ENCODE data around the gene MLF2.
A peak's percentile ranks its signal among the peaks of the same experiment; 100 is the strongest.
"Not testable (repeated sequence)": the region's sequence is repeated elsewhere in the genome, so short reads cannot be mapped to it uniquely, and the experiment has no call there.

The MLF2 gene

DNA sequence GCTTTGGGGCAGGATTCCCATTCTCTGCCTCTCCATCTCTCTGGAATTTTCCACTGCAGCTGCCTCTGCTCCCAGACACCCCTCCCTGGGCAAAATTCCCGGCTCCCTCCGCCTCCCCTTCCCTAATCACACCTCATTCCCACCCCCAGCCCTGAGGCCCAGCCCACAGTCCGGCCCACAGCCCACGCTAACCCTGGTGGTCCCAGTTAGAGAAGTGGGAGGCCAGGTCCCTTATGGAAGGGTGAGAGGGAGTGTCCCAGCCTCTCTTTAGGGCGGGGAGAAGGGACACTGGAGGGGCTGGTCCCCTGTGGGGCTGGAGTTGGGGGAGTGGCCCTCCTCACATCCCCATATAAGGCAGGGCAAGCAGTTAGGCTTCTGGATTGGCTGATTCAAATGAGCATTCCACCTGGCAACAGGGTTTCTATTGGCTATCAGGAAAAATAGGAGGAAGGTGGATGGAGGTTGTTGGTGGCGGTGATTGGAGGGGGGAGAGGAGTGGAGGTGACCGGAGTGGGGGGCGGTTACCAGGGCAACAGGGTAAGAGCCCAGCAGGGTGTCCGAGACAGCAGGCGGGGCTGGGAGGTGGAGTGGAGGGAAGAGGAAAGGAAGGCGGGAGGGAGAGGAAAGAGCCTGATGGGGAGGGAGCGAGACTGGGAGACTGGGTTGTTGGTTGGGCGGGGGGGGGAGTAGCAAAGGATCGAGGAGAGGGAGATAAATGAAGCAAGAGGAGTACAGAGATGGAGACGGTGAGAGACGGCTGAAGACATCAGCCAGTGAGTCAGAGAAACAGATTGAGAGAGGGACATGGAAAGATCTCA is 11.3 kb upstream of the MLF2 start:
- DNase-seq = no peak

DNA sequence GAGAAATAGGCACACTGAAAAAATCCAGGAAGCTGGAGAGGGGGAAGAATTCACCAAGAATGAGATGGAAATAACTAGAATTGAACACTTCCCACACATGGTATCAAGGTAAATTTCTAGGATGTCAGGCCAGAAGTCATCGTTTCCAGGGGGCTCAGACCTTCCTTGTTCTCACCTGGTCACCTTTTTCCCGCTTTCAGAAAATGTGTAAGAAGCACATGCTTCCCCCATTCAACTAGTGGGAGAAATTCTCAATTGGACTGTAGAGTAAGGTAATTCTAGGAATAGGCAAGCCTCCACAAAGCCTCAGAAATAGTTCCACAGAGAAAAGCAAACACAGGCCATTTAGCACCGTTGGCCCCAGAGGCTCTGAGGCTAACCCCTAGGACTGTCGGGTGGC is 10.4 kb upstream of the MLF2 start:
- no peak for DNase-seq

DNA sequence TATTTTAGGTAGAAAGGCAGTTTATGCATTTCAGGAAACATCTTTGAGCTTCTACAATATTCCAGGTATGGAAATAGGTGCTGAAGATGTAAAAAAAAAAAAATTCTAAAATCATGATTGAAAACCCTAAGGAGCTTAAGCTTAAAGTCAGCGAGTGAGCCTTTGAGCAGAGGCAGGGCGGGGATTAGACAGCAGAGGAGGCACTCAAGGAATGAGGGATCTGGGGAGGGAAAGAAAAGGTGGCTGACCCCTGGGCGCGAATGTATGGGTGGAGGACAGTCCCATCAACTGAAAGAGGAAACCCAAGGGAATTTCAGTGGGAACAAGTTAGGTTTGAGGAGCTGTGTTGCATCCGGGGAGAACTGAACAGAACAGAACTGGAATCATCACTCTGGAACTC is 6.8 kb upstream of the MLF2 start:
- DNase-seq = no peak

DNA sequence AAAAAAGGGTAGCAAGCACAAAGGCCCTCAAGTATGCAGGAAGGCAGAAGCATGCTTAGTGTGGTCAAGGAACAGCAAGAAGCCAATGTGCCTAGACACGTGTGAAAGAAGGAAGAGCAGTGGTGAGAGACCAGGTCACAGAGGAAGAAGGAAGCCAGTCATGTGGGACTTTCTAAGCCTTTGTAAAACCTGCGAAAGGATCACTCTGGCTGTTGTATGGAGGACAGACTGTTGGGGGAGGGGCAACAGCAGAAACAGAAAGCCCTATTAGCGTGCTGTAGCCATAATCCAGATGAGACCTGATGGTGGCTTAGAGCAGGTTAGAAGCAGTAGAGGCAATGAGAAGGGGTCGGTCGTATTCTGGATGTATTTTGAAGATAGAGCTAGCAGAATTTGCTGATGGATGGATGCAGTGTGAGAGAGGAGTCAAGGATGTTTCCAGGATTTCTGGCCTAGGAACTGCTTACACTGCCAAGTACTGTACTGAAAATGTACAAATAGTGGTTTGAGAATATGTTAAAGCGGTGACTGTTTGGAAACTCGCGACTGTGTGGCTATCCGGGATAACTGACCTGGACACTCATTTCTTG is 5.7 kb upstream of the MLF2 start:
- DNase-seq = no peak

DNA sequence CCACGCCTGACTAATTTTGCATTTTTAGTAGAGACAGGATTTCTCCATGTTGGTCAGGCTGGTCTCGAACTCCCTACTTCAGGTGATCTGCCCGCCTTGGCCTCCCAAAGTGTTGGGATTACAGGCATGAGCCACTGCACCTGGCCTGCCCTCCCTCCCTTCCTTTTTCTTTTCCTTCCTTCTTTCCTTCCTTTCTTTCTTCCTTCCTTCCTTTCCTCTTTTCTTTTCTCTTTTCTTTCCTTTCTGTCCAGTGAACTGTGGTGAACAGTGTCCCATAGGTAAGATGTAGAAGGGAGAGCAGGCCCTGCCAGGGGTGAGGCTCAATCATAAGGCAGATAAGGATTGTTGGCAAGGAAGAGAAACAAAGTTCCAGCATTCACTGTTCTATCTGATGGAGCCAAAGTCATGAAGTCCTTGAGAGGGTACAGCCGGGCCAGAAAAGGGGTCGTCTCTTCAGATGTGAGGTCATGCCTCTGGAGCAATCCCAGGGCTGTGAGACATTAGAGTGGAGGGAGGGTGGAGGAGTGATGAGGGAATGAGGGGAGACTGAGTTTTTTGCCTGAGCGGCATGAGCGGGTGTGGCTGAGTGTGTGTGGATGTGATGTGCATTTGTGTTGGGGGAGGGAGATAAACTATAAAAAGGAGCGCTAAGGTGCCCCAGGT is 4.2 kb upstream of the MLF2 start:
- no peak for DNase-seq

DNA sequence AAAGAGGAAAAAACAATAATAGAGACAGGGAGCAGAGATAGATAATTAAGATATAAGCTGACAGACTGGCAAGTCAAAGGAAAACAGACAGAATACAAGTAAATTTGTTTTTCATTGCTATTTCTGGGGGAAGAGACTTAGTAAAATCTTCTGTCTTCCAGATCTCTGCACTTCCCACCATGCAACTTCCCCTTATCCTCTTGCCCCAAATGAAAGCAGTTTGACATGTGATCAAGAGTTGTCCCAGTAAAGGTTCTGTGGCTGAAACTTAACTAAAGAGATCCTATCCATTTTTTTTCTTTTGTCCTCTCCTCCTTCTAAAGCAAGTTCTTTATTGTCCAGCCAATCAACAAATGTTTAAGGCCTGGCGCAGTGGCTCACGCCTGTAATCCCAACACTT is 1.5 kb upstream of the MLF2 start:
- no peak for DNase-seq

DNA sequence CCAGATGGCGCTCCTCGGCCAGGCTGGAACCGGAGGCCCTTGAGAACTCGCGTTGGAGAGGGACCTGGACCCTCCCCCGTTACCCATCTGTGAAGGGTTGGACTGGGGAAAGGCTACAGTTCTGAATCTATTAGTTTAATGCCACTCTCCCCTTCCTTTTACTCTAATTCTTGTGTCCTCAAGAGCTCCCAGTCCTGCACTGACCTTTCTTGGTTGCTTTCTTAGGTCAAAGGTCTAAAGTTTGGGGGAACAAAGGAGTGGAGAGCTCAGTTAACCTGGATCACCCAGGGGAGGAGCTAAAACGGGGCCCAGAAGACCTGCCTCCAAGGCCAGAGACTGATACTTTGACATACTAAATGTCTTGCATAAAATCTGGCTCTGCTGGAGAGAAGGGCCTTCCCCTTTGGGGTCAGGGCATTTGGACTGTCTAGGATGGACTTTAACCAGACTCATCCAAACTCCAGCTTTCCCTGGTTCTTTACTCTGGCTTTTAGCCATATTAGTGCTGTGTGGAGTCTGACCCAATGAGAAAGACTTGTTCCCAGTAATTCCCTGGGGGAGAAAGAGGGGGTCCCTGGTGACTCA is 923 bp upstream of the MLF2 start:
- no peak for DNase-seq

DNA sequence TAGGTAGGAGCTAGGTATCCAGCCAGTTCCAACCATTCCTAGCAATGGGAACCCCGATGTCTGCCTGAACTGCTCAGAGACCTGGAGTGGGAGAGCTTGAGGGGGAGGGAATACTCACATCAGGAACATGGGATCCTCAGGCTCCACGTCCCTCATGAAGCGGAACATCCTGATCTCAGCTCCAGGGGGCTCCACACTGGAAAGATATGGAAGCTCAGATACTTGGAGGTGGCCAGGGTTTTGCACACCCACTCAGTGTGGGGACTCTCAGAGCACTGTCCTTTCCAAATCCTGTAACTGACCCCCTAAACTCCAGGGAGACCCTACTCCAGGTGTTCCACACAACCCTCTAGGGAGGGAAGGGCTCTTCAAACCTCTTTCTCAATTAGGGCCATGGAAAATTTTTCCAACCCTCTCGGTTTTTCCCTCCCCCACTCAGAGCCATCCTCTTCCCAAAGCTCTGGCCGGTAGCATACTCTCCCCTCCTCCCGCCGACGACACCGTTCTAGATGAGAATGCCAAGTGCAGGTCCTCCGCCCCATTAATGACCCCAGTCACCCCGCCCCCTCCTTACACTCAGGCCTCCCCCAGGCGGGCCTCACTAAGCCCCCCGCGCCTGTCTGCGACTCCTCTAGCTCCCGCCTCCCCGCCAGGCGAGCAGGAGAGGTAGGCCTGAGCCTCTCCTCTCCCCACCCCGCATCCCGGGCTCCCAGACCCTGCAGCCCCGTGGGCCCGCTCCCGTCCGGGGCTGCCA is 597 bp downstream of the MLF2 start:
- DNase-seq = peak; percentile 43

DNA sequence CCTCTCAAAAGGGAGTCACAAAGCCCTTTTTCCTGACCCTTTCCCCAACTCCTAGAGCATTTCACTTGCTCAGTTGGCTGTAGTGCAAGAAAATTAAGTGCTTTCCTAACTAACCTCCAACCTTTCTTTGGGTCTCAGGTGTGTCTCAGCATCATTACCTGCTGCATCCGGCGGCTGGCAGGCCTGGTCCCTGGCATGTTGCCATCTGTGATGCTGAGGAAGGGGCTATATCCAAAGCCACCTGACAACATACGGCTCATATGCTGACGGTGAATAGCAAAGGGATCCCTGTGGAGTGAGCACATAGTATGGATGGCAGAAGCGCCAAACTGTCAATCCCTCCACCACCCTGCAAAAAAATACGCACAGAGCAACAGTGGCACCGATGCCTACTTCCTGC is 1.2 kb downstream of the MLF2 start:
- no peak for DNase-seq

DNA sequence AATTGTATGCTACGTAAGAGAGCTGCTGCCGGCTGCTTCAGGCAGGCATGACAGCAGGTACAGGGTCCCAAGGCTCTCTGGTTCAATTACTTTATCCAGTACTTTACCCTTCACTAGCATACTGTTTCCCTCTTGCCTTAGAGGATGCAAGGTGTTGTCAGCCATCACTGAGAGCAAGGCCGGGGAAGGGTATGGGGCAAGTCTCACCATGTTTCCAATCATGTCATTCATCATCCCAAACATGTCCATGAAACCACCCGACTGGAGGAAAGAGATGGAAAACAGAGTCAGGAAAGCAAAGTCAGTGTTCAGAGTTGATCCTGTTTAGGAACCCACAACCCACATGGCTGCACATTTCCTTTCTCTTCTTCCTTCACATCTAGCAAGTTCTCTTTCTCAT is 2.4 kb downstream of the MLF2 start:
- no peak for DNase-seq

DNA sequence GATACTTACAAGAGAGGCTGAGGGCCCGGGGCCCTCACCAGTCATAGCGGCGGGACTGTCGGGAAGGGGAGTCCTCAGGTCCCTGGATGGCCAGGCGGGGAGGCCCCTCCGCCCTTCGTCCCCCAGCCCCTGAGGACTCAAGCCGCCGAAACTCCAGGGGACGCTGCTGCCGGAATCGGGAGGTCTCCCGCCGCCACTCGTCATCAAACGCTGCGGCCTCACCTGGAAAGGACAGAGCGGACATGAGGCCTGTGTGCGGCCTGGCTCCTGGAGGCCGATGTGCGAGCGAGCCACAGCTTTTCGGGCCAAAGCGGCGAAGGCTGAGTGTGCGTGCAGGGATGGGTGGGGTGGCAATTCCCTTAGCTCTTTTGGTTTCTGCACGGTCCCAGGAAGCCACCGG is 4.2 kb downstream of the MLF2 start:
- no peak for DNase-seq

DNA sequence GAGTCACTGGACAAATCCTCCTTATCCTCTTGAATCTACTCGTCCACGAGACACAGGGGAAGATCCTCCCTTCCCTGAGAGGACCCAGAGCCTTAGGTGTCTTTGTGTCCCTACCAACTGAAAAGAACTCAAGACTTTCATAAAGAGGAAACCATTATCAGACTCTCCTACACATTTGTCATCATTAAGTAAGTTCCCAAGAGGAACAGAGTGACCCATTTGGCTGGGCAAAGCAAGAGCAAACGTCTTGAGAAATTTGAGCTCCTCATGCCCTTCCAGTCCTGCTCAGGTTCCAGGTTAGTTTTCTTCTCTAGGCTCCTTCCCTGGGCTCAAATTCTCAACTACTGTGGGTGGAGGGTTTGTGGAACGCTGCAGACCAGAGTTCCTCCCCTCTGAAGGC is 5.7 kb downstream of the MLF2 start:
- no peak for DNase-seq

DNA sequence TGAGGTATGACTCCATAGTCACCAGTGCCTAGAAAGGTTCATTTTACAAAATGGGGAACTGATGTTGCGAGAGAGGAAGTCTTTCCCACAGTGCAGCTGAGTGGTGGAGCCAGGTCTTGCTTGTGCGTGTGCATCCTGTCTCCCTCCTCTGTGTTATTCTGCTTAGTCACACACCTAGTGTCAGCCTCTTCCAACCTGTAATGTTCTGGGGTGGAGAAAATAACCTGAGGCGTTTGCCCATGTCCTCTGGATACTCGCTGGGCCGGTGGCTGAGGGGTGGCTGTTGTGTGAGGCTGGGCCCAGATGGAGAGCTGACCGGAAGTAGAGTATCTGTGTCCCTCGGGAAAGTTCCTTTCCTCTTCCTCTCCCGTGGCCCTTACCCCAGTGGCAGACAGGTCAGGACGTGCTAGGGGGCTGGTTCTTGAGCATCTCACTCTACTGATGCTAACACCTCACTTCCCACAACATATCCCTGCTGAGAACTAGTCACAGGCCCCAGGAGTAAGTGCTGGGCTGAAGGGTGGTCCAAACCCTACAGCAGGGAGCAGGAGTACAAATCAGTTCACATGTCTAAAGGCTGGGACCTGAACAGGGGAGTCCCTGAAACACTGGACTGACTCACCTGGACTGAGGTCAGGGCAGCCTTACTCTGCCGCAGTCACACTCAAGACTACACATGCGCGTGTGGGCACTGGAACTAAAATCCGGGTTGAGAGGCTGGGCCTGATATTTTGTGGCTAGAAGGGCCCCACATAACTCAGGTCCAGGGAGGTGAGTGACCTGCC is 7.0 kb downstream of the MLF2 start:
- peak; percentile 58 for DNase-seq

DNA sequence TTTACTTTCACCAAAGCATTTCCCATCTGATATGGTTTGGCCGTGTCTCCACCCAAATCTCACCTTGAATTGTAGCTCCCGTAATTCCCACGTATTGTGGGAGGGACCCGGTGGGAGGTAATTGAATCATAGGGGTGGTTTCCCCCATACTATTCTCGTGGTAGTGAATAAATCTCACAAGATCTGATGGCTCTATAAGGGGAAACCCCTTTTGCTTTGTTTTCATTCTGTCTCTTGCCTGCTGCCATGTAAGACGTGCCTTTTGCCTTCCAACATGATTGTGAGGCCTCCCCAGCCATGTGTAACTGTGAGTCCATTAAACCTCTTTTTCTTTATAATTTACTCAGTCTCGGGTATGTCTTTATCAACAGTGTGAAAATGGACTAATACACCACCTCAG is 9.6 kb downstream of the MLF2 start:
- DNase-seq = not testable (repeated sequence)

DNA sequence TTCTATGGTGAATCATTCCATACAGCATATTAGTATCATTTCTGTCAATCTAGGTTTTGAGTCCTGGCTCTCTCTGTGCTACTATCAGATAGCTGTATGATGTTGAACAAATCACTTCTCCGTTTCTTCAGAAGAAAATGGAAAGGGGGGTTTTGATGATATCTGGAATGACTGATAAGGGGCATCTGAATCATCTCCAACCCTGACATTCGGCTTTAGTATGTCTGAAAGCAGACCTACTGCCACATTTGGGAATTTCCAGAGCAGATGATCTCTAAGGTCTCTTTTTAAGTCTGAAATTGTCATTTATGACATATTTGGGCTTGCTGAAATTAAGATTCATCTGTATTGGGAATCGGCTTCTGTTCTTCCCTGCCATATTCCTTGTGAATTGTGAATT is 10.1 kb downstream of the MLF2 start:
- no peak for DNase-seq

DNA sequence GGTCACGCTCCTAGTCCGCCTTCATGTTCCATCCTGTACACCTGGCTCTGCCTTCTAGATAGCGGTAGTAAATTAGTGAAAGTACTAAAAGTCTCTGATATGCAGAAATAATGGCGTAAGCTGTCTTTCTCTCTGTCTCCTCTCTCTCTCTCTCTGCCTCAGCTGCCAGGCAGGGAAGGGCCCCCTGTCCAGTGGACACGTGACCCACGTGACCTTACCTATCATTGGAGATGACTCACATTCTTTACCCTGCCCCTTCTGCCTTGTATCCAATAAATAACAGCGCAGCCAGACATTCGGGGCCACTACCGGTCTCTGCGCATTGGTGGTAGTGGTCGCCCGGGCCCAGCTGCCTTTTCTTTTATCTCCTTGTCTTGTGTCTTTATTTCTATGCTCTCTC is 10.9 kb downstream of the MLF2 start:
- DNase-seq = not testable (repeated sequence)

DNA sequence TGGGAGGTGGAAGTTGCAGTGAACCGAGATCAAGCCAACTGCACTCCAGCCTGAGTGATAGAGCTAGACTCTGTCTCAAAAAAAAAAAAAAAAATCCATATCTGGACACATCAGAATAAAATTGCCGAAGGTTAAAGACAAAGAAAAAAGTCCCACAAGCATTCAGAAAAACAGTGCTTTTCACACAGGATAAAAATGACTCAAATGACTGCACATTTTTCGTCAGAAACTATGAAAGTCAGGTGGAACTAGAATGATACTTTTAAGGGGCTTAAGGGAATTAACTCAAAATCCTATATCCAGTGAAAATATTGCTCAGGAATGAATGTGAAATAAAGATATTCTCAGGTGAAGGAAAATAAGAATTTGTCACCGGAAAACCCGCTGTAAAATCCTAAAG is 16.2 kb downstream of the MLF2 start:
- no peak for DNase-seq

DNA sequence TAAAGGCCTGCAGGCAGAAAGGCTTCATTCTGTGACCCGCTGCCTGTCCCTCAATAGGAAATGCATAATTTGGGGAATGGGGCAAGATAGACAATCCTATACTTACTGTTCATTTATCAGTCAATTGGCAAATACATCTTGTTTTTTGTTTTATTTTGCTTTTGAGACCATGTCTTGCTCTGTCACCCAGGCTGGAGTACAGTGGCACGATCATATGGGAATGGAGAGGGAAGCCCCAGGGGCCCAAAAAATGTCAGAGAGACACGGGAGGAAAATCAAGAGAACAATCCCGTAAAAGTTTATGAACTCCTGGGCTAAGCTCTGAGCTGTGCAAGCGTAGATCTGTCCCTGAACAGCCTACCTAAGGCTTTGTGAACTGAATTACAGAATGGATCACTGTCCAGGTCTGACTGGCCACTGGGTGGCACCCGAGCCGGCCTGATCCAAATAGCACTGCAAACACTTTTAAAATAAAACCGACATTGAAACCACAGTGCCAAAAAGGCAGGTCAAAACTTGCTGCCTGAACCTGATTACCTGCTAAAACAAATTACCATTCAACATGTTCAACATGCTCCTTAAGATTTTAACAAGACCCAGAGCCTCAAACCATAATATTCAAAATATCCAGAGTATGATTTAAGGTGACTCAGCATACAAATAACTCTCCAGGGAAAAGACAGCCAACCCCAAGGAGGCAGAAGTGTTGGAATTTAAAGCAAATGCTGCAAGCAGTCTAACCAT is 17.3 kb downstream of the MLF2 start:
- peak; percentile 63 for DNase-seq

DNA sequence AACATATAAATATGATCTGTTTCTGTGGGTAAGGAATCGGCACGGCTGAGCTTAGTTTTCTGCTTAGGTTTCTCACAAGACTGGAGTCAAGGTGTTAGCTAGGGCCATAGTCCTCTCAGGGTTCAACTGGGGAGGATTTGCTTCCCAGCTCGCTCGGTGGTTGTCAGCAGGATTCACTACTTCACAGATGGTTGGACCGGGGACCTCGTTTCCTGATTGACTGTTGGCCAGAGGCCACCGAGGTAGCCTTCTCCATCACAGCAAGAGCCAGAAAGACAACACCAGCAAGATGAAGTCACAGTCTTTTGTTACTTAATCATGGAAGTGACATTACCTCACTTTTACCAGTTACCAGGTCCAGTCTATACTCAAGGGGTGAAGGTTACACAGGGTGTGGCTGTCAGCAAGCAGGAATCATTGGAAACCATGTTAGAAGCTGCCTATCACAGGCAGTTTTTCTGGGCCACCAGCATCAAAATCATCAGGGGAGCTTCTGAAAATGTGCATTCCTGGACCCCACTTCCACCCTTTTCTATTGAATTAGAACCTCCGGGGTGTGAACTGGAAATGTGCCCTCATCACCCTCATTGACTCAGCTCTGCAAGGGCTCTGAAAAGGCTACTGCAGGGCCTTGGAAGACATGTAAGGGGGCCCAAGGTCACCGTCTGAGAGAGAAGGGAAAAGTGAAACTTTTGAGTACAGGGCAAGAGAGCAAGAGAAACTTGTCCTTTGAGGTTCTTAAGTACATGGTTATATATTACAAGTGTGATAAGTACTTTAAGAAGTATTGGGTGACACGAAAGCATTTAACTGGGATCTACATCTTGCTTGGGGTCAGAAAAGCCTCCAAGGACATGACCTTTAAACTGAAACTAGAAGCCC is 18.2 kb downstream of the MLF2 start:
- DNase-seq = no peak

DNA sequence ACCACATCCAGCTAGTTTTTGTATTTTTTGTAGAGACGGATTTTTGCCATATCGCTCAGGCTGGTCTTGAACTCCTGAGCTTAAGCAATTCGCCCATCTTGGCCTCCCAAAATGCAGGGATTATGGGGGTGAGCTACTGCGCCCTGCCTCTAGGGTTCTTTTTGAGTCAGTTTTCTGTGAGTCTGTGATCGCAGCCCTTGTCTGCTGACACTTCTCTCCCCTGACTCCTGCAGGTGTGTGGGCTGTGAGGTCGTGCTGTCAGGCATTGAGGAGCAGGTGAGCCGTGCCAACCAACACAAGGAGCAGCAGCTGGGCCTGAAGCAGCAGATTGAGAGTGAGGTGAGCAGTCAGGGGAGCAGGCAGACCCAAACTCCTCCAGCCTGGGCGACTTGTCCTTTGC is 22.8 kb downstream of the MLF2 start:
- no peak for DNase-seq

DNA sequence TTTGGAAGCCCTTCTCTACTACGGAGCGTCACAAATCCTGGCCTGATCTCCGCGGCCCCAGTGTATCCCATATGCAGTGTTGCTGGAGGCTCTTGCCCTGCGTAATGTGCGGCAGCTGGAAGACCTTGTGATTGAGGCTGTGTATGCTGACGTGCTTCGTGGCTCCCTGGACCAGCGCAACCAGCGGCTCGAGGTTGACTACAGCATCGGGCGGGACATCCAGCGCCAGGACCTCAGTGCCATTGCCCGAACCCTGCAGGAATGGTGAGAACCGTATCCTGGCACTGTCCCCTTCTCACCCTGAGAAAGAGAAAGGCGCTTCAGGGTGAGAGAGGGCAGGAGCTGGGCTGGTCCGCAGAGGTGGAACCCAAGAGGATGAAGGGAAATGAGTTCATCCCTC is 23.8 kb downstream of the MLF2 start:
- DNase-seq = no peak
